Spleen (tissue), 7 donors: ENCODE results near the gene PSMB5.

Source experiments
- CTCF ChIP-seq, 11 experiments: fragments of 200-600 bp in 7 of 11; fragments of 450-650 bp in 4 of 11; sonication (generic) in 4 of 11; IDR thresholded peaks in 8 of 11; conservative IDR thresholded peaks in 3 of 11; 1 replicate in 7 of 11; 2 replicates in 4 of 11; pipeline versions ENCODE4 v1.4.0 to v1.8.0; 2016 to 2021; ENCODE audit warnings: antibody characterized with exemption in 11 of 11, inconsistent platforms in 4 of 11, mild to moderate bottlenecking in 1 of 11
- POLR2AphosphoS5 ChIP-seq, 3 donors: sonication (generic); formaldehyde crosslinking; IDR thresholded peaks; one replicate each; pipeline ENCODE4 v1.5.1; 2017; ENCODE audit warnings: antibody characterized with exemption in 3 of 3
- donor health status: DM: no; HTN: no; CAD: no; lungs with moderate emphysema.
- donor health status: DM: no; HTN: no; CAD: no.
- donor health status: DM: no; HTN: no; CAD: no.

DNA sequence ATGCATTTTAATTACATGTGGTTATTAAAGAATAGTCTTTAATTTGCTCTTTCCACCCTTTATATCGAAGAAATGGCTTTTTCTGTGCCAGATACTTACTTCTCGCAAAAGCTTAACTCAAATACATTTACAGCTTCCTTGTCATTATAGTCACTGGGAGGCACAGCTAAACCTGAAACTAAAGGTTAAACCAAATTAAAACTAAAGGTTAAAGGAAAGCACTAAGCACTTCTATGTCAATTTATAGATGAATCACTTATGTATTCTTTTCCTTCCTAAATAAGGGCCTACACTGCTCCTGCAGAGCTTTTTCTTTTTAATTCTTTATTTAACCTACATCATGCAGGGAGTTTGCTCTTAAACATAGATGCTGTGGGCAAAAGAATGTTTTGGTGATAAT, 33.8 kb downstream of the PSMB5 start:
- no peak for TF ChIP-seq CTCF (IDR thresholded peaks at IDR 0.05 in 8 of 11, conservative IDR thresholded peaks at IDR 0.05 in 3 of 11)
- no peak for TF ChIP-seq POLR2AphosphoS5 (IDR thresholded peaks at IDR 0.05)
